ENCODE data around the gene NXNL1.

DNA sequence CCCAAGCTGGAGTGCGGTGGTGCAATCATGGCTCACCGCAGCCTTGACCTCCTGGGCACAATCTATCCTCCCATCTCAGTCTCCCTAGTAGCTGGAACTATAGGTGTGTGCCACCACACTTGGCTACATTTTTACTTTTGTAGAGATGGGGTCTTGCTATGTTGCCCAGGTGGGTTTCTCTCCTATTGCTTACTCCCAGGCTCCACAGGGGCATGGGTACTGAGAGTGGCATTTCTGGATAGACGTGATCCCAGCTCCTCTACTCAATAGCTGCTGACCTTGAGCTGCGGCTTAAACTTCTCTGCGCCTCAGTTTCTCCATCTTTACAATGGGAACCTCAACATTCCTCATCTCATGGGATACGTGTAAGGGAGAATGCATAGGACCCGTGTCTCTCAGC is 29.3 kb downstream of the NXNL1 start:
- TF ChIP-seq E2F1 (CRISPR knock-in tag; IDR thresholded peaks at IDR 0.05) (no peak), TP53 (CRISPR knock-in tag; IDR thresholded peaks at IDR 0.05) (no peak), ZNF121 (CRISPR knock-in tag; IDR thresholded peaks at IDR 0.05) (peak; percentile 83), ZNF138 (CRISPR knock-in tag; conservative IDR thresholded peaks at IDR 0.05) (no peak), ATF2 (CRISPR knock-in tag; IDR thresholded peaks at IDR 0.05; ENCODE audit: borderline replicate concordance, low read depth) (no peak), NR2C2 (CRISPR knock-in tag; IDR thresholded peaks at IDR 0.05) (no peak), ZNF416 (CRISPR knock-in tag; IDR thresholded peaks at IDR 0.05) (no peak), HMGXB4 (CRISPR knock-in tag; IDR thresholded peaks at IDR 0.05) (no peak), CBFB (CRISPR knock-in tag; IDR thresholded peaks at IDR 0.05; ENCODE audit: low read depth) (no peak)
- TF ChIP-seq, protein P1, sequence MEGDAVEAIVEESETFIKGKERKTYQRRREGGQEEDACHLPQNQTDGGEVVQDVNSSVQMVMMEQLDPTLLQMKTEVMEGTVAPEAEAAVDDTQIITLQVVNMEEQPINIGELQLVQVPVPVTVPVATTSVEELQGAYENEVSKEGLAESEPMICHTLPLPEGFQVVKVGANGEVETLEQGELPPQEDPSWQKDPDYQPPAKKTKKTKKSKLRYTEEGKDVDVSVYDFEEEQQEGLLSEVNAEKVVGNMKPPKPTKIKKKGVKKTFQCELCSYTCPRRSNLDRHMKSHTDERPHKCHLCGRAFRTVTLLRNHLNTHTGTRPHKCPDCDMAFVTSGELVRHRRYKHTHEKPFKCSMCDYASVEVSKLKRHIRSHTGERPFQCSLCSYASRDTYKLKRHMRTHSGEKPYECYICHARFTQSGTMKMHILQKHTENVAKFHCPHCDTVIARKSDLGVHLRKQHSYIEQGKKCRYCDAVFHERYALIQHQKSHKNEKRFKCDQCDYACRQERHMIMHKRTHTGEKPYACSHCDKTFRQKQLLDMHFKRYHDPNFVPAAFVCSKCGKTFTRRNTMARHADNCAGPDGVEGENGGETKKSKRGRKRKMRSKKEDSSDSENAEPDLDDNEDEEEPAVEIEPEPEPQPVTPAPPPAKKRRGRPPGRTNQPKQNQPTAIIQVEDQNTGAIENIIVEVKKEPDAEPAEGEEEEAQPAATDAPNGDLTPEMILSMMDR (IDR thresholded peaks at IDR 0.05) = no peak
- TF ChIP-seq, protein P2, sequence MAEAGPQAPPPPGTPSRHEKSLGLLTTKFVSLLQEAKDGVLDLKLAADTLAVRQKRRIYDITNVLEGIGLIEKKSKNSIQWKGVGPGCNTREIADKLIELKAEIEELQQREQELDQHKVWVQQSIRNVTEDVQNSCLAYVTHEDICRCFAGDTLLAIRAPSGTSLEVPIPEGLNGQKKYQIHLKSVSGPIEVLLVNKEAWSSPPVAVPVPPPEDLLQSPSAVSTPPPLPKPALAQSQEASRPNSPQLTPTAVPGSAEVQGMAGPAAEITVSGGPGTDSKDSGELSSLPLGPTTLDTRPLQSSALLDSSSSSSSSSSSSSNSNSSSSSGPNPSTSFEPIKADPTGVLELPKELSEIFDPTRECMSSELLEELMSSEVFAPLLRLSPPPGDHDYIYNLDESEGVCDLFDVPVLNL (CRISPR knock-in tag; IDR thresholded peaks at IDR 0.05; ENCODE audit: borderline replicate concordance, low read depth) = no peak
- TF ChIP-seq, protein P3, sequence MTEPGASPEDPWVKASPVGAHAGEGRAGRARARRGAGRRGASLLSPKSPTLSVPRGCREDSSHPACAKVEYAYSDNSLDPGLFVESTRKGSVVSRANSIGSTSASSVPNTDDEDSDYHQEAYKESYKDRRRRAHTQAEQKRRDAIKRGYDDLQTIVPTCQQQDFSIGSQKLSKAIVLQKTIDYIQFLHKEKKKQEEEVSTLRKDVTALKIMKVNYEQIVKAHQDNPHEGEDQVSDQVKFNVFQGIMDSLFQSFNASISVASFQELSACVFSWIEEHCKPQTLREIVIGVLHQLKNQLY (CRISPR knock-in tag; IDR thresholded peaks at IDR 0.05) = no peak
